IMR-90 (cell line): Measurements from ENCODE around the gene PLXNA4. TPM values are rescaled to one million over a fixed set of nuclear protein-coding genes. Genes with fewer than 3 reads are reported as not detected.

Experiments used
- ATAC-seq: fragments of 200-7000 bp; cut with Tn5 transposase; 2 replicates; pipeline ENCODE4 v1.9.1; 2020; ENCODE audit warnings: low read depth, mild to moderate bottlenecking, moderate library complexity
- BruUV-seq: library from RNA; stranded (reverse); fragments of 400-500 nt; replicated peaks from 2 replicates; lab custom pipeline; 2021; lab: Mats Ljungman, UMichigan
- CTCF ChIA-PET: fragments of 300-600 bp; formaldehyde crosslinking; extraction: SDS; loops from one replicate; lab custom pipeline; 2021; ENCODE audit warnings: antibody characterized with exemption; lab: Yijun Ruan, JAX
- POLR2A ChIA-PET: fragments of 300-600 bp; sonication (Branson Sonifier 250); formaldehyde crosslinking; loops from one replicate; lab custom pipeline; 2022; ENCODE audit warnings: antibody characterized with exemption; ENCODE audit not compliant: unreplicated experiment; lab: Charles Lee
- DNase-seq: peaks from one replicate; pipeline ENCODE4 v3.0.0; 2013
- H2AFZ ChIP-seq: replicated peaks from 2 replicates; pipeline ENCODE3; 2013; ENCODE audit warnings: low read length, mild to moderate bottlenecking; ENCODE audit not compliant: poor library complexity
- H2AK5ac ChIP-seq: 2 replicates; pipeline ENCODE4 v1.6.1; 2013; ENCODE audit warnings: low read depth, low read length, inconsistent platforms
- H2AK9ac ChIP-seq: replicated peaks from 2 replicates; pipeline ENCODE3; 2013; ENCODE audit warnings: mild to moderate bottlenecking, low read depth, low read length, moderate library complexity; ENCODE audit not compliant: poor library complexity
- H2BK120ac ChIP-seq: 2 replicates; pipeline ENCODE4 v1.6.1; 2013; ENCODE audit warnings: low read depth, low read length, inconsistent platforms
- H2BK15ac ChIP-seq: 3 replicates; pipeline ENCODE4 v1.6.1; 2013; ENCODE audit warnings: low read depth, low read length, inconsistent platforms
- H2BK20ac ChIP-seq: 2 replicates; pipeline ENCODE4 v1.6.1; 2013; ENCODE audit warnings: low read depth, mild to moderate bottlenecking, inconsistent platforms, low read length, moderate library complexity
- H2BK5ac ChIP-seq: 2 replicates; pipeline ENCODE4 v1.6.1; 2013; ENCODE audit warnings: mild to moderate bottlenecking, low read depth, low read length, inconsistent platforms; ENCODE audit not compliant: poor library complexity, severe bottlenecking
- H3K14ac ChIP-seq: replicated peaks from 2 replicates; pipeline ENCODE4 v1.6.1; 2013; ENCODE audit warnings: low read depth, low read length, inconsistent platforms
- H3K18ac ChIP-seq: 2 replicates; pipeline ENCODE4 v1.6.1; 2013; ENCODE audit warnings: low read depth, low read length, control low read depth
- H3K23ac ChIP-seq: 2 replicates; pipeline ENCODE4 v1.6.1; 2013; ENCODE audit warnings: low read depth, low read length, inconsistent platforms
- H3K27ac ChIP-seq: 2 replicates; pipeline ENCODE4 v1.5.1; 2013; ENCODE audit warnings: mild to moderate bottlenecking, control low read depth, low read length; ENCODE audit not compliant: insufficient read depth
- H3K27me3 ChIP-seq: 2 replicates; pipeline ENCODE4 v1.6.1; 2013; ENCODE audit warnings: low read length; ENCODE audit not compliant: control insufficient read depth, insufficient read depth
- H3K36me3 ChIP-seq: 2 replicates; pipeline ENCODE4 v1.6.1; 2013; ENCODE audit warnings: low read length, mixed read lengths; ENCODE audit not compliant: control insufficient read depth, insufficient read depth
- H3K4ac ChIP-seq: 2 replicates; pipeline ENCODE4 v1.6.1; 2013; ENCODE audit warnings: low read depth, low read length, inconsistent platforms
- H3K4me1 ChIP-seq: 2 replicates; pipeline ENCODE4 v1.6.1; 2013; ENCODE audit warnings: low read length, mixed read lengths; ENCODE audit not compliant: control insufficient read depth, insufficient read depth
- H3K4me2 ChIP-seq: 2 replicates; pipeline ENCODE4 v1.6.1; 2013; ENCODE audit warnings: low read depth, mild to moderate bottlenecking, control low read depth, low read length, moderate library complexity
- H3K4me3 ChIP-seq: 2 replicates; pipeline ENCODE4 v1.5.1; 2013; ENCODE audit warnings: low read depth, mild to moderate bottlenecking, control low read depth, low read length, moderate library complexity; ENCODE audit not compliant: insufficient read depth
- H3K56ac ChIP-seq: 2 replicates; pipeline ENCODE4 v1.6.1; 2013; ENCODE audit warnings: low read length, inconsistent platforms; ENCODE audit not compliant: insufficient read depth; ENCODE audit errors: extremely low read depth
- H3K79me1 ChIP-seq, 2 experiments: 2 replicates each; pipeline ENCODE4 v1.6.1; 2013; ENCODE audit warnings: low read length in 2 of 2, inconsistent platforms in 1 of 2, low read depth in 1 of 2
- H3K9ac ChIP-seq: 2 replicates; pipeline ENCODE4 v1.6.1; 2013; ENCODE audit warnings: low read depth, low read length, control low read depth
- H3K9me1 ChIP-seq: 2 replicates; pipeline ENCODE4 v1.6.1; 2013; ENCODE audit warnings: low read length, inconsistent platforms; ENCODE audit not compliant: insufficient read depth
- H3K9me3 ChIP-seq: 2 replicates; pipeline ENCODE4 v1.6.1; 2013; ENCODE audit warnings: low read length; ENCODE audit not compliant: control insufficient read depth, insufficient read depth
- H4K20me1 ChIP-seq: 2 replicates; pipeline ENCODE4 v1.6.1; 2013; ENCODE audit warnings: low read length, inconsistent platforms; ENCODE audit not compliant: insufficient read depth
- H4K5ac ChIP-seq: 2 replicates; pipeline ENCODE4 v1.6.1; 2013; ENCODE audit warnings: mild to moderate bottlenecking, low read depth, low read length, control low read depth
- H4K8ac ChIP-seq, 2 experiments: 2 replicates each; pipeline ENCODE4 v1.6.1; 2013; ENCODE audit warnings: low read depth in 2 of 2, low read length in 2 of 2, control low read depth in 1 of 2, inconsistent platforms in 1 of 2
- H4K91ac ChIP-seq: 2 replicates; pipeline ENCODE4 v1.6.1; 2013; ENCODE audit warnings: low read depth, low read length, inconsistent platforms; ENCODE audit not compliant: insufficient read depth
- BHLHE40 ChIP-seq: fragments of 150-350 bp; IDR thresholded peaks from 2 replicates; pipeline ENCODE4 v1.6.1; 2016; ENCODE audit warnings: mild to moderate bottlenecking, low read depth, low read length
- CEBPB ChIP-seq: IDR thresholded peaks from 2 replicates; pipeline ENCODE4 v1.6.1; 2012; ENCODE audit warnings: low read depth, low read length, improper control_type of control experiment
- CHD1 ChIP-seq: IDR thresholded peaks from 2 replicates; pipeline ENCODE4 v1.6.1; 2012; ENCODE audit warnings: low read depth, low read length, improper control_type of control experiment
- FOS ChIP-seq: fragments of 150-350 bp; IDR thresholded peaks from 2 replicates; pipeline ENCODE4 v1.6.1; 2016; ENCODE audit warnings: low read depth, low read length
- MAFK ChIP-seq: IDR thresholded peaks from 2 replicates; pipeline ENCODE4 v1.6.1; 2012; ENCODE audit warnings: low read depth, low read length, improper control_type of control experiment
- MAZ ChIP-seq: IDR thresholded peaks from 2 replicates; pipeline ENCODE4 v1.6.1; 2012; ENCODE audit warnings: low read depth, mild to moderate bottlenecking, low read length, improper control_type of control experiment, moderate library complexity, borderline replicate concordance
- MXI1 ChIP-seq: IDR thresholded peaks from 2 replicates; pipeline ENCODE4 v1.6.1; 2012; ENCODE audit warnings: low read depth, mild to moderate bottlenecking, low read length, moderate library complexity, borderline replicate concordance
- NFE2L2 ChIP-seq: fragments of 150-350 bp; IDR thresholded peaks from 2 replicates; pipeline ENCODE4 v1.6.1; 2016; ENCODE audit warnings: low read depth, mild to moderate bottlenecking, low read length
- POLR2A ChIP-seq: IDR thresholded peaks from 2 replicates; pipeline ENCODE4 v1.6.1; 2012; ENCODE audit warnings: mild to moderate bottlenecking, low read depth, low read length
- RAD21 ChIP-seq: IDR thresholded peaks from 2 replicates; pipeline ENCODE4 v1.6.1; 2012; ENCODE audit warnings: low read length, improper control_type of control experiment
- RCOR1 ChIP-seq: IDR thresholded peaks from 2 replicates; pipeline ENCODE4 v1.6.1; 2012; ENCODE audit warnings: mild to moderate bottlenecking, low read length, improper control_type of control experiment; ENCODE audit not compliant: insufficient replicate concordance
- RFX5 ChIP-seq: IDR thresholded peaks from 2 replicates; pipeline ENCODE4 v1.8.0; 2012; ENCODE audit warnings: low read depth, mild to moderate bottlenecking, low read length, moderate library complexity
- SMC3 ChIP-seq: fragments of 150-350 bp; IDR thresholded peaks from 2 replicates; pipeline ENCODE4 v1.6.1; 2016; ENCODE audit warnings: low read depth, mild to moderate bottlenecking, antibody characterized with exemption, low read length, moderate library complexity
- USF2 ChIP-seq: fragments of 150-350 bp; IDR thresholded peaks from 2 replicates; pipeline ENCODE4 v1.6.1; 2017; ENCODE audit warnings: mild to moderate bottlenecking, antibody characterized with exemption, low read length, low read depth
- WGBS, 2 experiments: methylation state at CpG; one replicate each; pipeline versions ENCODE4 v1.1.5 to v1.1.7; 2013; ENCODE audit warnings: missing lambda C conversion rate in 2 of 2; ENCODE audit not compliant: insufficient read length in 1 of 2; ENCODE audit errors: extremely low coverage in 2 of 2; 5-methylcytosine and 5-hydroxymethylcytosine counted together
- dilution Hi-C: fragments of 300-500 bp; cut with HindIII; formaldehyde crosslinking; loops from one replicate; pipeline ENCODE4 v1.14.3; 2018; ENCODE audit warnings: low sequenced_read_pairs; ENCODE audit not compliant: unreplicated experiment
- in situ Hi-C: fragments of 300-500 bp; cut with MboI; formaldehyde crosslinking; loops from 3 replicates; pipeline ENCODE4 v1.14.3; 2019; ENCODE audit warnings: low sequenced_read_pairs, inconsistent platforms, mixed read lengths
- intact Hi-C: fragments of 100-400 bp; cut with micrococcal nuclease; formaldehyde crosslinking; loops from 2 replicates; pipeline ENCODE4 v1.10.0; 2022
- polyA plus RNA-seq, 3 experiments: library from polyadenylated mRNA; depleted of rRNA; stranded (reverse); fragments of >200 nt; gene quantifications; 2 replicates each; pipeline ENCODE4 v1.2.3, GENCODE V29; 2012; ENCODE audit warnings: low replicate concordance in 1 of 3
- total RNA-seq: library from RNA; depleted of rRNA; stranded (reverse); fragments of >200 nt; gene quantifications from 2 replicates; pipeline ENCODE4 v1.2.3, GENCODE V29; 2012
- TF ChIP-seq, protein P1 (sequence below): fragments of 150-350 bp; IDR thresholded peaks from 2 replicates; pipeline ENCODE4 v1.6.1; 2016; ENCODE audit warnings: low read depth, mild to moderate bottlenecking, low read length, moderate library complexity, borderline replicate concordance
- TF ChIP-seq, protein P2 (sequence below): conservative IDR thresholded peaks from 2 replicates; pipeline ENCODE4 v1.5.1; 2012; ENCODE audit warnings: mild to moderate bottlenecking, low read depth, low read length, improper control_type of control experiment

Gene PLXNA4
- total and polyA plus RNA-seq, 2 of the 4 experiments (the other 2 are of a cell fraction), result under 0.01 TPM

- DNase-seq, result no peak
- Histone ChIP-seq H2BK15ac (no peak overlapping the region), H4K91ac (no peak overlapping the region), H3K14ac (no peak overlapping the region), H4K5ac (no peak overlapping the region), H3K27ac (no peak overlapping the region), H4K20me1 (no peaks in the 10 kb centered on the region), H3K56ac (no peak overlapping the region), H2BK120ac (no peak overlapping the region), H3K9me3 (no peaks in the 10 kb centered on the region), H3K9ac (no peak overlapping the region), H2BK20ac (no peak overlapping the region), H3K36me3 (no peaks in the 10 kb centered on the region), H2BK5ac (no peak overlapping the region), H3K4me2 (no peak overlapping the region), H3K4ac (no peak overlapping the region), H3K23ac (no peak overlapping the region), H3K4me1 (no peaks in the 10 kb centered on the region), H3K4me3 (no peak overlapping the region), H3K9me1 (no peaks in the 10 kb centered on the region), H2AK9ac (no peak overlapping the region), H4K8ac (no peak overlapping the region), H3K18ac (no peak overlapping the region), H2AK5ac (no peak overlapping the region), H2AFZ (no peak overlapping the region), H3K79me1 (no peaks in the 10 kb centered on the region), H3K27me3 (no peaks in the 10 kb centered on the region)
- 49% methylated on average over 4 of the region's 6 CpGs; no CpG with 5 or more reads in 1 of the 2 experiments for WGBS, 2 experiments
- POLR2A ChIA-PET, result no interaction called here
- BruUV-seq, result no TSS peak
- no peak for TF ChIP-seq RAD21
- no peak for TF ChIP-seq CHD1
- no peak for TF ChIP-seq SMC3
- no peak for TF ChIP-seq MXI1
- TF ChIP-seq MAFK, result no peak
- no peak for TF ChIP-seq USF2
- TF ChIP-seq RFX5, result no peak
- no peak for TF ChIP-seq MAZ
- TF ChIP-seq RCOR1, result no peak
- TF ChIP-seq, protein P1, sequence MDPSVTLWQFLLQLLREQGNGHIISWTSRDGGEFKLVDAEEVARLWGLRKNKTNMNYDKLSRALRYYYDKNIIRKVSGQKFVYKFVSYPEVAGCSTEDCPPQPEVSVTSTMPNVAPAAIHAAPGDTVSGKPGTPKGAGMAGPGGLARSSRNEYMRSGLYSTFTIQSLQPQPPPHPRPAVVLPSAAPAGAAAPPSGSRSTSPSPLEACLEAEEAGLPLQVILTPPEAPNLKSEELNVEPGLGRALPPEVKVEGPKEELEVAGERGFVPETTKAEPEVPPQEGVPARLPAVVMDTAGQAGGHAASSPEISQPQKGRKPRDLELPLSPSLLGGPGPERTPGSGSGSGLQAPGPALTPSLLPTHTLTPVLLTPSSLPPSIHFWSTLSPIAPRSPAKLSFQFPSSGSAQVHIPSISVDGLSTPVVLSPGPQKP, result no peak
- no peak for TF ChIP-seq POLR2A
- no peak for TF ChIP-seq BHLHE40
- no peak for TF ChIP-seq NFE2L2
- TF ChIP-seq, protein P2, sequence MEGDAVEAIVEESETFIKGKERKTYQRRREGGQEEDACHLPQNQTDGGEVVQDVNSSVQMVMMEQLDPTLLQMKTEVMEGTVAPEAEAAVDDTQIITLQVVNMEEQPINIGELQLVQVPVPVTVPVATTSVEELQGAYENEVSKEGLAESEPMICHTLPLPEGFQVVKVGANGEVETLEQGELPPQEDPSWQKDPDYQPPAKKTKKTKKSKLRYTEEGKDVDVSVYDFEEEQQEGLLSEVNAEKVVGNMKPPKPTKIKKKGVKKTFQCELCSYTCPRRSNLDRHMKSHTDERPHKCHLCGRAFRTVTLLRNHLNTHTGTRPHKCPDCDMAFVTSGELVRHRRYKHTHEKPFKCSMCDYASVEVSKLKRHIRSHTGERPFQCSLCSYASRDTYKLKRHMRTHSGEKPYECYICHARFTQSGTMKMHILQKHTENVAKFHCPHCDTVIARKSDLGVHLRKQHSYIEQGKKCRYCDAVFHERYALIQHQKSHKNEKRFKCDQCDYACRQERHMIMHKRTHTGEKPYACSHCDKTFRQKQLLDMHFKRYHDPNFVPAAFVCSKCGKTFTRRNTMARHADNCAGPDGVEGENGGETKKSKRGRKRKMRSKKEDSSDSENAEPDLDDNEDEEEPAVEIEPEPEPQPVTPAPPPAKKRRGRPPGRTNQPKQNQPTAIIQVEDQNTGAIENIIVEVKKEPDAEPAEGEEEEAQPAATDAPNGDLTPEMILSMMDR, result no peak
- no peak for TF ChIP-seq CEBPB
- TF ChIP-seq FOS, result no peak
- no peak for ATAC-seq
- intact Hi-C loops (no loop called here), in situ Hi-C loops (loop anchor here (10.0 to 25.0 kb wide), 2 partner anchors 253 to 1116 kb away; partner anchors contain the start of gene PLXNA4), dilution Hi-C loops (no loop called here)
- CTCF ChIA-PET, result interaction anchor here (0.6 kb wide), 2 partner anchors 256 to 909 kb away, joined by 3 to 5 read pairs; no protein-coding TSS in a partner anchor
Observed at GRCh38 chr7:132321387-132321786, 254.9 kb downstream of the PLXNA4 start.
